Measurements from ENCODE around the gene USP32. TPM values are rescaled to one million over a fixed set of nuclear protein-coding genes. Genes with fewer than 3 reads are reported as not detected.

The USP32 gene
- total and polyA plus RNA-seq, 12 donors: 22.0 to 99.3 (median 54.4) TPM

DNA sequence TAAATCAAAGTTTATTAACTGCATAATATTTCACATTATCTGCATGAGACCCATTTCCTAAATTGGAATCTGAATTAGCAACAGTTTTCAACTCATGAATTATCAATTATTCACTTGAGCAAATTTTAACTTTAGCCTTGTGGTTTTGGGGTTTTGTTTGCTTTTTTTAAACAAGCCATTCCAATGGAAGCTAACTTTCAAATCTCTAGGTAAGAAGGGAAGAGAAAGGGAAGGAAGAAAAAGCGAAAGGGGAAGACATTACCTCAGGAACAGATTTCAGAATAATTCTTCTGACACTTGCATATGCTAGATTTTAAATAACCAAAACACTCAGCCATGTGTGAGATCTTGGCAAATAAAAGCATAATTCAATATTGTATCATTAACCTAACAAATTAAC is 139.5 kb downstream of the USP32 start:
- DNase-seq: no peak
- peaks cover 6 to 14% of the 10 kb centered on the region in 2 donors for H3K4me1 ChIP-seq (replicated peaks in 1 of 2)
- H3K36me3 ChIP-seq (replicated peaks in 1 of 2): peaks cover 0 to 9% of the 10 kb centered on the region in 2 donors
- intact Hi-C loops (cut with DNase I): no loop called here
- H3K27me3 ChIP-seq: no peaks in the 10 kb centered on the region
- WGBS, 4 donors: 91 to 97% (median 96%) methylated on average over 1 of the region's 1 CpG
- TF ChIP-seq, protein P1, sequence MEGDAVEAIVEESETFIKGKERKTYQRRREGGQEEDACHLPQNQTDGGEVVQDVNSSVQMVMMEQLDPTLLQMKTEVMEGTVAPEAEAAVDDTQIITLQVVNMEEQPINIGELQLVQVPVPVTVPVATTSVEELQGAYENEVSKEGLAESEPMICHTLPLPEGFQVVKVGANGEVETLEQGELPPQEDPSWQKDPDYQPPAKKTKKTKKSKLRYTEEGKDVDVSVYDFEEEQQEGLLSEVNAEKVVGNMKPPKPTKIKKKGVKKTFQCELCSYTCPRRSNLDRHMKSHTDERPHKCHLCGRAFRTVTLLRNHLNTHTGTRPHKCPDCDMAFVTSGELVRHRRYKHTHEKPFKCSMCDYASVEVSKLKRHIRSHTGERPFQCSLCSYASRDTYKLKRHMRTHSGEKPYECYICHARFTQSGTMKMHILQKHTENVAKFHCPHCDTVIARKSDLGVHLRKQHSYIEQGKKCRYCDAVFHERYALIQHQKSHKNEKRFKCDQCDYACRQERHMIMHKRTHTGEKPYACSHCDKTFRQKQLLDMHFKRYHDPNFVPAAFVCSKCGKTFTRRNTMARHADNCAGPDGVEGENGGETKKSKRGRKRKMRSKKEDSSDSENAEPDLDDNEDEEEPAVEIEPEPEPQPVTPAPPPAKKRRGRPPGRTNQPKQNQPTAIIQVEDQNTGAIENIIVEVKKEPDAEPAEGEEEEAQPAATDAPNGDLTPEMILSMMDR (IDR thresholded peaks at IDR 0.05): no peak
- TF ChIP-seq POLR2A (IDR thresholded peaks at IDR 0.05): no peak
- no peaks in the 10 kb centered on the region for H3K9me3 ChIP-seq (replicated peaks in 1 of 3)
- H3K4me3 ChIP-seq: no peak overlapping the region
- no peak overlapping the region for H3K27ac ChIP-seq

DNA sequence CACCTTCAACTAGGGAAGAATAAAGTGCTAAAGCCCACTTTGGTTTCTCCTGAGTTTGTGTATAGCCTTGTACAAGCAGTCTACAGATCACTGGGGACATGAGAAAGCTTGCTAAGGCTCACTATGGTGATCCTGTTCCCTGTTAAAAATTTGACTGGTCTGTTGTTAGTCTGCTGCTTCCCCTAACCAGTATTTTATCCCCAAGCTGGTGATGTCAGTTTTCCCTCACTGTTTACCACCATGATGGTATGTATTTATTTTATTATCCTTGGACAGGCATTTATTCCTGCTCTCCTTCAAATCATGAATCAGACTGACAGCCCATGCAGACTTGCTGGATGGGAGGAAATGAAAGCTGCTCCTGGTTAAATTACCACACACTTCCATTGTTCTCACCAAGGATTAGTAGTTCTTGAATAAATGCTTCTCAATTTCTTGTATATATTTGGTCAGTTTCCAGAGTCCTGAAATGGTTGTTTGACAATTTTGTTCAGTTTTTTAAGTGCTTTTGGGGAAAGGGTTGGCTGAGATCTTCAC is 142.6 kb downstream of the USP32 start:
- Histone ChIP-seq H3K9me3 (replicated peaks in 1 of 3) (no peaks in the 10 kb centered on the region), H3K4me3 (no peak overlapping the region), H3K27ac (no peak overlapping the region), H3K4me1 (replicated peaks in 1 of 2) (no peaks in the 10 kb centered on the region), H3K36me3 (replicated peaks in 1 of 2) (peaks cover 0 to 5% of the 10 kb centered on the region in 2 donors), H3K27me3 (no peaks in the 10 kb centered on the region)
- intact Hi-C loops (cut with DNase I): no loop called here
- no peak for TF ChIP-seq POLR2A (IDR thresholded peaks at IDR 0.05)
- TF ChIP-seq, protein P1 (IDR thresholded peaks at IDR 0.05): no peak
- no peak for DNase-seq

DNA sequence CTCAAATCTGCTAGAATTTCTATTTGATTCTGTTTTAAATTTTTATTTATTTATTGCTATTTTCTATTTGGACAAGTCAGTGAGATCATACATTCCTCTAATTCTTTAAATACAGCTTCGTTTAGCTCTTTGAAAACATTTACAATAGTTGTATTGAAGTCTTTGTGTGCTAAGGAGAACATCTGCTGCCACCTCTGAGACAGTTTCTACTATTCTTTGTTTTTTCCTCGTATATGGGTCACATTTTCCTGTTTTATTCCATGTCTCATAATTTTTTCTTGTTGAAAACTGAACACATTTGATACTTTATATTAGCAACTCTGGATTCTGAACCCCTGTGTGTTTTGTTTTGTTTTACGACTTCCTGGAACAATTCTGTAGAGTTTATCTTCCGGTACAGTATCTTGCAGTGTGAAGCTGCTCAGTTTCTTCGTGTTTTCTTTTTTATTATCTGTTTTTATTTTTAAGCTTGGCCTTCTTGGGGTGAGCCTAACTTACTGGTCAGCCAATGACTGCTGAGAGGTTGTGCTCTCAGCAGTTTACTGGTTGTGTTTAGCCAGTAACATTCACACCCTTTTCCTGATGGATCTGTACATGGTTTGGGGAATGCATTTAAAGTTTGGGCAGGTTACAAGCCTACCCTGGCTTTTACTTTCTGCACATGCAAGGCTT is 143.2 kb downstream of the USP32 start:
- no peaks in the 10 kb centered on the region for H3K4me1 ChIP-seq (replicated peaks in 1 of 2)
- 63 to 75% (median 71%) methylated on average over 5 of the region's 5 CpGs for WGBS, 4 donors
- H3K36me3 ChIP-seq (replicated peaks in 1 of 2): peaks cover 0 to 5% of the 10 kb centered on the region in 2 donors
- no peaks in the 10 kb centered on the region for H3K27me3 ChIP-seq
- H3K9me3 ChIP-seq (replicated peaks in 1 of 3): no peaks in the 10 kb centered on the region
- H3K27ac ChIP-seq: no peak overlapping the region
- DNase-seq: no peak
- intact Hi-C loops (cut with DNase I): no loop called here
- TF ChIP-seq, protein P1 (IDR thresholded peaks at IDR 0.05): no peak
- TF ChIP-seq POLR2A (IDR thresholded peaks at IDR 0.05): no peak
- no peak overlapping the region for H3K4me3 ChIP-seq

DNA sequence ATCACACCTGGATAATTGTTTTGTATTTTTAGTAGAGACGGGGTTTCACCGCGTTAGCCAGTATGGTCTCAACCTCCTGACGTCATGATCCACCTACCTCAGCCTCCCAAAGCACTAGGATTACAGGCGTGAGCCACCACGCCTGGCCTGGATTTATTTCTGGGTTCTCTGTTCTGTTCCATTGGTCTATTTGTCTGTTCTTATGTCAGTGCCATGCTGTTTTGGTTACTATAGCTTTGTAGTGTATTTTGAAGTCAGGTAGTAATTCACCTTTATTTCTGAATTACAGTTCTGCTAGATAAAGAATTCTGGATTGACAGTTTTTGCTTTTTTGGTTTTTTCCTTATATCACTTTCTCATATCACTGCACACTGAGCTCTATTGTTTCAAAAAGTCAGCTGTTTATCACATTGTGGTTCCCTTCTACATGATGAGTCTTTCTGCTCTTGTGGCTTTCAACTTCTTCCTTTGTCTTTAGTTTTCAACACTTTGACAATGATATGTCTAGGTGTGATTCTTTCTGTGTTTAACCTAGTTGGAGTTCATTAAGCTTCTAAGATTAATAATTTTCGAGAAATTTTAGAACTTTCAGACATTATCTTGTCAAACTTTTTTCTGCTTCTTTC is 144.0 kb downstream of the USP32 start:
- DNase-seq: no peak
- Histone ChIP-seq H3K9me3 (replicated peaks in 1 of 3) (no peaks in the 10 kb centered on the region), H3K27me3 (no peaks in the 10 kb centered on the region), H3K36me3 (replicated peaks in 1 of 2) (peaks cover 0 to 5% of the 10 kb centered on the region in 2 donors), H3K4me3 (no peak overlapping the region), H3K4me1 (replicated peaks in 1 of 2) (no peaks in the 10 kb centered on the region), H3K27ac (no peak overlapping the region)
- intact Hi-C loops (cut with DNase I): no loop called here
- TF ChIP-seq, protein P1 (IDR thresholded peaks at IDR 0.05): no peak
- TF ChIP-seq POLR2A (IDR thresholded peaks at IDR 0.05): no peak
- WGBS, 4 donors: 97 to 98% (median 98%) methylated on average over 7 of the region's 7 CpGs
